K562 (cell line): ENCODE data around the gene PPP1R14D. TPM values are rescaled to one million over a fixed set of nuclear protein-coding genes. Genes with fewer than 3 reads are reported as not detected.

Experiments used
- BDP1 ChIP-seq: IDR thresholded peaks from 3 replicates; pipeline ENCODE4 v1.6.1; 2011; ENCODE audit not compliant: insufficient read length, insufficient read depth
- C11orf30 ChIP-seq: fragments of 450-650 bp; IDR thresholded peaks from 2 replicates; pipeline ENCODE4 v1.6.1; 2016; ENCODE audit warnings: low read depth, mild to moderate bottlenecking
- CREB5 ChIP-seq: fragments of 250-450 bp; sonication (Bioruptor Pico); IDR thresholded peaks from 2 replicates; pipeline ENCODE4 v1.5.0; 2020; ENCODE audit warnings: mild to moderate bottlenecking
- CREBBP ChIP-seq: IDR thresholded peaks from one replicate; pipeline ENCODE4 v1.6.1; 2012; ENCODE audit warnings: low read depth, mild to moderate bottlenecking, control low read depth, inconsistent platforms, low read length
- ELK3 ChIP-seq: fragments of 450-650 bp; formaldehyde crosslinking; IDR thresholded peaks from 2 replicates; pipeline ENCODE4 v1.4.0; 2020; ENCODE audit warnings: mild to moderate bottlenecking
- ETV5 ChIP-seq: sonication (generic); formaldehyde crosslinking; IDR thresholded peaks from 2 replicates; pipeline ENCODE4 v1.4.0; 2020; ENCODE audit warnings: low read depth, mild to moderate bottlenecking, missing genetic modification reagents
- HDAC3 ChIP-seq: fragments of 450-650 bp; IDR thresholded peaks from 2 replicates; pipeline ENCODE4 v1.6.1; 2018; ENCODE audit warnings: borderline replicate concordance, mild to moderate bottlenecking, moderate library complexity; ENCODE audit not compliant: partially characterized antibody
- JUN ChIP-seq, 2 experiments: sonication (generic) in 1 of 2; formaldehyde crosslinking in 1 of 2; IDR thresholded peaks; 2 replicates each; pipeline versions ENCODE4 v1.6.1 to v1.8.0; 2012 to 2022; ENCODE audit warnings: borderline replicate concordance in 2 of 2, mild to moderate bottlenecking in 2 of 2, improper control_type of control experiment in 1 of 2, low read depth in 1 of 2, low read length in 1 of 2, missing genetic modification reagents in 1 of 2
- MCM3 ChIP-seq: fragments of 450-650 bp; IDR thresholded peaks from 2 replicates; pipeline ENCODE4 v1.6.1; 2016
- NCOR1 ChIP-seq: fragments of 450-650 bp; IDR thresholded peaks from 2 replicates; pipeline ENCODE4 v1.6.1; 2016; ENCODE audit warnings: mild to moderate bottlenecking, moderate library complexity
- ZBTB17 ChIP-seq: fragments of 450-650 bp; formaldehyde crosslinking; IDR thresholded peaks from 2 replicates; pipeline ENCODE4 v1.4.0; 2020; ENCODE audit warnings: mild to moderate bottlenecking
- ZC3H11A ChIP-seq: IDR thresholded peaks from 2 replicates; pipeline ENCODE4 v1.6.1; 2012; ENCODE audit warnings: low read depth, low read length, improper control_type of control experiment
- ZMIZ1 ChIP-seq, 2 experiments: fragments of 150-350 bp in 1 of 2; IDR thresholded peaks; 2 replicates each; pipeline ENCODE4 v1.6.1; 2012 to 2016; ENCODE audit warnings: low read depth in 2 of 2, low read length in 2 of 2, mild to moderate bottlenecking in 1 of 2, moderate library complexity in 1 of 2
- ZNF212 ChIP-seq: fragments of 450-650 bp; formaldehyde crosslinking; IDR thresholded peaks from 2 replicates; pipeline ENCODE4 v1.4.0; 2020; ENCODE audit warnings: mild to moderate bottlenecking
- ZNF217 ChIP-seq: sonication (generic); formaldehyde crosslinking; IDR thresholded peaks from 2 replicates; pipeline ENCODE4 v1.8.0; 2022; ENCODE audit warnings: mild to moderate bottlenecking, missing genetic modification reagents
- ZNF277 ChIP-seq: fragments of 250-450 bp; sonication (Bioruptor Pico); IDR thresholded peaks from 2 replicates; pipeline ENCODE4 v1.8.0; 2022; ENCODE audit warnings: inconsistent platforms, mild to moderate bottlenecking, moderate library complexity, borderline replicate concordance
- ZNF512 ChIP-seq: IDR thresholded peaks from 2 replicates; pipeline ENCODE4 v1.6.1; 2016; ENCODE audit warnings: missing genetic modification characterization, missing compliant biosample characterization
- ZNF584 ChIP-seq: fragments of 200-800 bp; sonication (Bioruptor generic); IDR thresholded peaks from 2 replicates; pipeline ENCODE4 v1.6.1; 2016; ENCODE audit warnings: low read depth, mild to moderate bottlenecking, missing genetic modification characterization, missing compliant biosample characterization
- polyA plus RNA-seq, 8 experiments: library from polyadenylated mRNA; depleted of rRNA in 4 of 8; stranded (reverse) in 5 of 8; unstranded in 3 of 8; fragments of >200 nt; fragmentation: Nextera tagmentation in 2 of 8; fragmentation: Illumina TruSeq in 1 of 8; extraction: Ambion mirVana in 2 of 8; extraction: Trizol in 1 of 8; gene quantifications; 2 replicates each; pipeline versions ENCODE4 v1.2.1 to v1.2.3, GENCODE V29; 2011 to 2014; ENCODE audit warnings: inconsistent platforms in 1 of 8, missing spikeins in 1 of 8
- total RNA-seq, 7 experiments: library from RNA; depleted of rRNA in 6 of 7; stranded (reverse); fragments of >200 nt in 6 of 7; fragmentation: Illumina TruSeq in 2 of 7; extraction: Trizol in 2 of 7; gene quantifications; 2 replicates each; pipeline versions ENCODE4 v1.2.1 to v1.2.3, GENCODE V29; 2011 to 2021; ENCODE audit warnings: low replicate concordance in 1 of 7

The PPP1R14D gene
- total and polyA plus RNA-seq, 9 of the 15 experiments (the other 6 are each of a cell fraction or from before 2014, with no cell fraction given): 0.11 to 0.18 TPM; not detected in 7

- TF ChIP-seq ZMIZ1 (IDR thresholded peaks at IDR 0.05; ENCODE audit: low read depth in 2 of 2, low read length in 2 of 2): peak in 1 of 2 experiments; percentile 95; a peak in 2 of 4 replicates
- TF ChIP-seq MCM3: no peak
- TF ChIP-seq ELK3 (CRISPR knock-in tag): no peak
- peak; percentile 96 for TF ChIP-seq NCOR1
- no peak for TF ChIP-seq JUN (IDR thresholded peaks at IDR 0.05; ENCODE audit: borderline replicate concordance, low read depth, low read length)
- TF ChIP-seq JUN (CRISPR knock-in tag; IDR thresholded peaks at IDR 0.05; ENCODE audit: borderline replicate concordance): no peak
- no peak for TF ChIP-seq CREBBP
- TF ChIP-seq ZNF277 (CRISPR knock-in tag): no peak
- no peak for TF ChIP-seq ETV5 (CRISPR knock-in tag)
- TF ChIP-seq CREB5 (CRISPR knock-in tag): no peak
- no peak for TF ChIP-seq ZNF512 (tag)
- TF ChIP-seq HDAC3: peak; percentile 93
- no peak for TF ChIP-seq ZNF212 (CRISPR knock-in tag)
- TF ChIP-seq ZC3H11A: no peak
- TF ChIP-seq ZBTB17 (CRISPR knock-in tag): 0 out of 2 replicates have a peak, but pooled peaks have one; percentile 30
- TF ChIP-seq BDP1: no peak
- TF ChIP-seq C11orf30: no peak
- TF ChIP-seq ZNF217 (CRISPR knock-in tag): no peak
- TF ChIP-seq ZNF584 (CRISPR knock-in tag): peak; percentile 93
Observed at GRCh38 chr15:40825661-40826422, 2.7 kb downstream of the PPP1R14D start (continued).
